Gastroesophageal sphincter (tissue), 3 donors: Measurements from ENCODE around the gene MEIS2.

Source experiments
- CTCF ChIP-seq, 4 experiments: fragments of 200-600 bp in 2 of 4; fragments of 450-650 bp in 2 of 4; sonication (generic) in 1 of 4; IDR thresholded peaks; one replicate each; pipeline ENCODE4 v1.5.1; 2017 to 2019; ENCODE audit warnings: antibody characterized with exemption in 4 of 4, mild to moderate bottlenecking in 2 of 4, moderate library complexity in 2 of 4
- EP300 ChIP-seq: sonication (generic); formaldehyde crosslinking; IDR thresholded peaks from one replicate; pipeline ENCODE4 v1.6.1; 2017; ENCODE audit warnings: antibody characterized with exemption, mild to moderate bottlenecking
- POLR2A ChIP-seq, 2 donors: fragments of 450-650 bp; IDR thresholded peaks; one replicate each; pipeline ENCODE4 v1.6.1; 2017; ENCODE audit warnings: antibody characterized with exemption in 2 of 2, mild to moderate bottlenecking in 2 of 2, moderate library complexity in 1 of 2
- POLR2AphosphoS5 ChIP-seq: sonication (generic); formaldehyde crosslinking; IDR thresholded peaks from one replicate; pipeline ENCODE4 v1.6.1; 2017; ENCODE audit warnings: antibody characterized with exemption

- TF ChIP-seq CTCF (IDR thresholded peaks at IDR 0.05) (no peak), POLR2A (IDR thresholded peaks at IDR 0.05) (no peak), EP300 (no peak), POLR2AphosphoS5 (no peak)
Measured at GRCh38 chr15:36940219-36940618, 160.1 kb downstream of the MEIS2 start.
